ENCODE measurements around the gene KRTAP21-3.

KRTAP21-3 gene

DNA sequence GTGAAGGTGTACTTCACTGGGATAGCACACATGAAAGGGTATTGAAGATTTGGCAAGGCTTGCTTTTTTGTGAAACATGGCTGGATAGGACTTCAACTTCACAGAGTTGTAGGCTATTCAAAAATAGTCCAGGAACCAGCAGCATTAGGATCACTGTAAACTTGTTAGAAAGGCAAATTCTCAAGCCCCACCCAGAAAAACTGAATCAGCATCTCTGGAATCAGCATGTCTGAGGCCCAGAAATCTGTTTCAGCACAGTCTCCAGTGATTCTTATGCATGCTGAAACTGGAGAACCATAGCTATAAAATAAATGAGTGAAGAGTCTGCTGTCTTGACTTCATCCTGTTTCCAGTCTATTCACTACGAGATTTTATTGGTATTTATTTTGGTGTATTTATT is 8.1 kb upstream of the KRTAP21-3 start:
- TF ChIP-seq CTCF (IDR thresholded peaks at IDR 0.05; ENCODE audit: extremely low read depth, insufficient read depth, missing control alignments) = no peak
- DNase-seq (ENCODE audit: low spot score) = no peak
- in situ Hi-C loops (cut with MboI; ENCODE audit: low pct_unique_long_range_greater_than_20kb, low sequenced_read_pairs, unreplicated experiment) = no loop called here

DNA sequence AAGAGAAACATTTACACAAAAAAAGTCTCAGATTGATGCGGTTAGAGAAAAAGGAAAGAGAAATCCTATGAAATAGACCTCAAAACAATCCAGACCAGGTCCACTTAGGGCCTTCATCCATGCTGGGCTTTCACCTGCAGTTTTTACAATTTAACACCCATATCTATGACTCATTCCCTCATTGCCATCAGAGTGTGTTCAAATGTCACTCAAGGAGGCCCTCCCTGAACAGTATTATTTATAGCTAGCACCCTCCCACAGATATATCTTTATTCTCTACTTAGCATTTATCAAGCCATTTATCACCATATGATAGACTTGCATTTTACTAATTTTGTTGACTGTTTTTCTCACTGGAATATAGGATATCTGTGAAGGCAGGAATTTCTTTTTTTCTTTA is 824 bp upstream of the KRTAP21-3 start:
- in situ Hi-C loops (cut with MboI; ENCODE audit: low pct_unique_long_range_greater_than_20kb, low sequenced_read_pairs, unreplicated experiment) = loop anchor here (25.0 kb wide), 1 partner anchor 107 kb away; the partner anchor contains the start of genes KRTAP20-1, KRTAP20-4, KRTAP22-1 and KRTAP6-1
- no peak for TF ChIP-seq CTCF (IDR thresholded peaks at IDR 0.05; ENCODE audit: extremely low read depth, insufficient read depth, missing control alignments)
- no peak for DNase-seq (ENCODE audit: low spot score)

DNA sequence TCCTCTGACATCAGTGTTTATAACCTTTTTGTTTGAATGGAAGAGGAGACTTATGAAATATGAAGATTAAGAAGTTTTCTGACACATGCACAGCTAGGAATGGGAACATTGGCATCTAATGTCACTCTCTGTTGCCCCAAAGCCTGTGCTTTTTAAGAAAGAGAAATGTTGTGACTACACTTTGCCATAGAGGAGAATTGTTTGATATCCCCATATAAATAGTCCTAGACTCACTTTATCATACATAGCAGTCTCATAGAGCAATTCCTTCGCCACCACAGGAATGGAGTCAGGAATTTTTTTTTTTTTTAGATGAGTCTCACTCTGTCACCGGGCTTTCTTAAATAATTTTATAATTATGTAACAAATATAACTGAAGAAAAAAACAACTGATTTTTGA is 1.5 kb downstream of the KRTAP21-3 start:
- in situ Hi-C loops (cut with MboI; ENCODE audit: low pct_unique_long_range_greater_than_20kb, low sequenced_read_pairs, unreplicated experiment) = loop anchor here (25.0 kb wide), 1 partner anchor 105 kb away; the partner anchor contains the start of genes KRTAP20-1, KRTAP20-4, KRTAP22-1 and KRTAP6-1
- TF ChIP-seq CTCF (IDR thresholded peaks at IDR 0.05; ENCODE audit: extremely low read depth, insufficient read depth, missing control alignments) = no peak
- DNase-seq (ENCODE audit: low spot score) = no peak

GRCh38 chr21:30714946-30715345 is 3.6 kb downstream of the KRTAP21-3 start:
- no peak for DNase-seq (ENCODE audit: low spot score)
- in situ Hi-C loops (cut with MboI; ENCODE audit: low pct_unique_long_range_greater_than_20kb, low sequenced_read_pairs, unreplicated experiment) = loop anchor here (25.0 kb wide), 1 partner anchor 103 kb away; the partner anchor contains the start of genes KRTAP20-1, KRTAP20-4, KRTAP22-1 and KRTAP6-1
- TF ChIP-seq CTCF (IDR thresholded peaks at IDR 0.05; ENCODE audit: extremely low read depth, insufficient read depth, missing control alignments) = no peak

- no peak for TF ChIP-seq CTCF (IDR thresholded peaks at IDR 0.05; ENCODE audit: extremely low read depth, insufficient read depth, missing control alignments)
- in situ Hi-C loops (cut with MboI; ENCODE audit: low pct_unique_long_range_greater_than_20kb, low sequenced_read_pairs, unreplicated experiment) = loop anchor here (25.0 kb wide), 1 partner anchor 102 kb away; the partner anchor contains the start of genes KRTAP20-1, KRTAP20-4, KRTAP22-1 and KRTAP6-1
- DNase-seq (ENCODE audit: low spot score) = no peak
These were observed 4.1 kb downstream of the KRTAP21-3 start for GRCh38 chr21:30714456-30714855.

GRCh38 chr21:30713766-30714165 is 4.8 kb downstream of the KRTAP21-3 start:
- in situ Hi-C loops (cut with MboI; ENCODE audit: low pct_unique_long_range_greater_than_20kb, low sequenced_read_pairs, unreplicated experiment) = loop anchor here (25.0 kb wide), 1 partner anchor 101 kb away; the partner anchor contains the start of genes KRTAP20-1, KRTAP20-4, KRTAP22-1 and KRTAP6-1
- no peak for DNase-seq (ENCODE audit: low spot score)
- no peak for TF ChIP-seq CTCF (IDR thresholded peaks at IDR 0.05; ENCODE audit: extremely low read depth, insufficient read depth, missing control alignments)

All from GM13977 (cell line).